Measurements from ENCODE around the gene SUCNR1.
"Not testable (repeated sequence)": the region's sequence is repeated elsewhere in the genome, so short reads cannot be mapped to it uniquely, and the experiment has no call there.

Gene SUCNR1

GRCh38 chr3:151903501-151903991 is 30.1 kb downstream of the SUCNR1 start:
- no peak for DNase-seq

- DNase-seq = no peak
These were observed 32.2 kb downstream of the SUCNR1 start for GRCh38 chr3:151905647-151906046.

- no peak for DNase-seq
These were observed 33.3 kb downstream of the SUCNR1 start for GRCh38 chr3:151906751-151907150.

- no peak for DNase-seq
These were observed 35.0 kb downstream of the SUCNR1 start for GRCh38 chr3:151908399-151908798.

GRCh38 chr3:151909681-151910405 is 36.4 kb downstream of the SUCNR1 start:
- no peak for DNase-seq

GRCh38 chr3:151911462-151911861 is 38.0 kb downstream of the SUCNR1 start:
- no peak for DNase-seq

- no peak for DNase-seq
These were observed 38.6 kb downstream of the SUCNR1 start for GRCh38 chr3:151912028-151912427.

- no peak for DNase-seq
These were observed 43.3 kb downstream of the SUCNR1 start for GRCh38 chr3:151916781-151917180.

- peak; percentile 67 for DNase-seq
These were observed 45.0 kb downstream of the SUCNR1 start for GRCh38 chr3:151918253-151919029.

GRCh38 chr3:151919030-151919328 is 45.5 kb downstream of the SUCNR1 start:
- DNase-seq = no peak

GRCh38 chr3:151919446-151919845 is 46.0 kb downstream of the SUCNR1 start:
- DNase-seq = no peak

- DNase-seq = no peak
These were observed 50.5 kb downstream of the SUCNR1 start for GRCh38 chr3:151923901-151924300.

- no peak for DNase-seq
These were observed 51.3 kb downstream of the SUCNR1 start for GRCh38 chr3:151924753-151925152.

- DNase-seq = no peak
These were observed 52.0 kb downstream of the SUCNR1 start for GRCh38 chr3:151925419-151925818.

- DNase-seq = no peak
These were observed 52.4 kb downstream of the SUCNR1 start for GRCh38 chr3:151925876-151926275.

GRCh38 chr3:151926956-151927355 is 53.5 kb downstream of the SUCNR1 start:
- no peak for DNase-seq

- not testable (repeated sequence) for DNase-seq
These were observed 54.6 kb downstream of the SUCNR1 start for GRCh38 chr3:151927915-151928525.

- no peak for DNase-seq
These were observed 57.7 kb downstream of the SUCNR1 start for GRCh38 chr3:151931171-151931570.

GRCh38 chr3:151933234-151933853 is 59.9 kb downstream of the SUCNR1 start:
- no peak for DNase-seq

Data from NCI-H1417 treated with DMSO at 0.1 percent for 48 hours (cell line).